ENCODE data around the gene OR10P1.

DNA sequence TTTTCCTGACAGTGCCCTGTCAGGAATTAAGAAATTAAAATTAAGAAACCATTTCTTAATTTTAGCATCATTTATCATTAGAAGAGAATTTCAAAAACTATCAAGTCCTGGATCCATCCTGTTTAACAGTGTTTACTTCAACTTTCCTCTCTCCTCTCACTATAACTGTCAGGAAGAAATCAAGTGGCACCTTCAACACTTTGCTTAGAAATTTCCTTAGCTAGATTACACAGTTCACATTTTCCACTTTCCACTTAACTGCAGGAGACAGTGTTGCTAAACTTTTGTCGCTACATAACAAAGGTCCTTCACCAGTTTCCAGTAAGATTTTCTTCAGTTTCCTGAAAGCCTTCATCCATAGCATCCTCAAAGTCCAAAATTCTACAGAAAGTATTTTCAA, 21.9 kb upstream of the OR10P1 start:
- TF ChIP-seq POLR2A (IDR thresholded peaks at IDR 0.05; ENCODE audit: low read depth, low read length): no peak
- TF ChIP-seq CTCF (conservative IDR thresholded peaks at IDR 0.05; ENCODE audit: low read depth, low read length): no peak
- TF ChIP-seq CHD1 (IDR thresholded peaks at IDR 0.05; ENCODE audit: low read depth, low read length): no peak
- TF ChIP-seq FOS (IDR thresholded peaks at IDR 0.05; ENCODE audit: low read depth, low read length): no peak
